AG04450 (cell line): ENCODE measurements around the gene EHBP1. TPM values are rescaled to one million over a fixed set of nuclear protein-coding genes. Genes with fewer than 3 reads are reported as not detected.

Experiments used
- CTCF ChIA-PET: fragments of 300-600, 350-600 bp; formaldehyde crosslinking; extraction: SDS; loops from one replicate; lab custom pipeline; 2022; ENCODE audit warnings: antibody characterized with exemption, inconsistent platforms; lab: Charles Lee
- POLR2A ChIA-PET: fragments of 350-600 bp; formaldehyde crosslinking; extraction: SDS; loops from one replicate; lab custom pipeline; 2021; ENCODE audit warnings: antibody characterized with exemption, inconsistent platforms; lab: Yijun Ruan, JAX
- DNase-seq: peaks from one replicate; pipeline ENCODE4 v3.0.0-alpha.2; 2011; ENCODE audit warnings: low read depth, low spot score
- H3K27ac ChIP-seq: one replicate; pipeline ENCODE4 v1.5.1; 2012; ENCODE audit warnings: low read depth, low read length, control low read depth
- H3K27me3 ChIP-seq: one replicate; pipeline ENCODE4 v1.6.0; 2012; ENCODE audit warnings: low read length; ENCODE audit not compliant: control insufficient read depth, insufficient read depth
- H3K4me3 ChIP-seq: 2 replicates; pipeline ENCODE4 v1.5.1; 2011; ENCODE audit warnings: mild to moderate bottlenecking, low read depth, low read length, control low read depth
- H3K9me3 ChIP-seq: 2 replicates; pipeline ENCODE4 v1.5.1; 2012; ENCODE audit warnings: low read length; ENCODE audit not compliant: control insufficient read depth, insufficient read depth
- polyA plus RNA-seq: library from polyadenylated mRNA; depleted of rRNA; stranded (reverse); fragments of >200 nt; gene quantifications from 2 replicates; pipeline ENCODE4 v1.2.3, GENCODE V29; 2011
- TF ChIP-seq, protein P1 (sequence below): IDR thresholded peaks from 2 replicates; pipeline ENCODE4 v1.5.1; 2011; ENCODE audit warnings: low read depth, low read length, control low read depth, inconsistent platforms

The EHBP1 gene
- polyA plus RNA-seq, 1 experiment: 68.6 TPM

DNA sequence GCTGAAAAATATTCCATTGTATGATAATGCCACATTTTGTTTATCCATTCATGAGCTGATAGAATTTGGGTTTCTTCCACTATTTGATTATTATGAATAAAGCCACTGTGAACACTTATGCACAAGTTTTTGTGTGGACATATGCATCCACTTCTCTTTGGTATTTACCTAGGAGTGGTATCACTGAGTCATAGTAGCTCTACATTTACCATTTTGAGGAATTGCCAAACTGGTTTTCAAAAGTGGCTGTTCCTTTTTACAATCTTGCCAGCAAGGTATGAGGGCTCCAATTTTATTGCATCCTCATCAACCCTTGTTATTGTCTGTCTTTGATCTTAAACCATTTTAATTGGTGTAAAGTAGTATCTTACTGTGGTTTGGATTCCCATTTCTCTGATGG lies 13.3 kb upstream of the EHBP1 start:
- TF ChIP-seq, protein P1, sequence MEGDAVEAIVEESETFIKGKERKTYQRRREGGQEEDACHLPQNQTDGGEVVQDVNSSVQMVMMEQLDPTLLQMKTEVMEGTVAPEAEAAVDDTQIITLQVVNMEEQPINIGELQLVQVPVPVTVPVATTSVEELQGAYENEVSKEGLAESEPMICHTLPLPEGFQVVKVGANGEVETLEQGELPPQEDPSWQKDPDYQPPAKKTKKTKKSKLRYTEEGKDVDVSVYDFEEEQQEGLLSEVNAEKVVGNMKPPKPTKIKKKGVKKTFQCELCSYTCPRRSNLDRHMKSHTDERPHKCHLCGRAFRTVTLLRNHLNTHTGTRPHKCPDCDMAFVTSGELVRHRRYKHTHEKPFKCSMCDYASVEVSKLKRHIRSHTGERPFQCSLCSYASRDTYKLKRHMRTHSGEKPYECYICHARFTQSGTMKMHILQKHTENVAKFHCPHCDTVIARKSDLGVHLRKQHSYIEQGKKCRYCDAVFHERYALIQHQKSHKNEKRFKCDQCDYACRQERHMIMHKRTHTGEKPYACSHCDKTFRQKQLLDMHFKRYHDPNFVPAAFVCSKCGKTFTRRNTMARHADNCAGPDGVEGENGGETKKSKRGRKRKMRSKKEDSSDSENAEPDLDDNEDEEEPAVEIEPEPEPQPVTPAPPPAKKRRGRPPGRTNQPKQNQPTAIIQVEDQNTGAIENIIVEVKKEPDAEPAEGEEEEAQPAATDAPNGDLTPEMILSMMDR: no peak
- CTCF ChIA-PET: interaction anchor here (1.0 kb wide), 1 partner anchor 236 kb away, joined by 3 read pairs; no protein-coding TSS in a partner anchor
- no peak overlapping the region for H3K27ac ChIP-seq
- no peak for DNase-seq
- H3K4me3 ChIP-seq: no peak overlapping the region
- no peaks in the 10 kb centered on the region for H3K9me3 ChIP-seq
- H3K27me3 ChIP-seq: no peaks in the 10 kb centered on the region
- POLR2A ChIA-PET: no interaction called here

DNA sequence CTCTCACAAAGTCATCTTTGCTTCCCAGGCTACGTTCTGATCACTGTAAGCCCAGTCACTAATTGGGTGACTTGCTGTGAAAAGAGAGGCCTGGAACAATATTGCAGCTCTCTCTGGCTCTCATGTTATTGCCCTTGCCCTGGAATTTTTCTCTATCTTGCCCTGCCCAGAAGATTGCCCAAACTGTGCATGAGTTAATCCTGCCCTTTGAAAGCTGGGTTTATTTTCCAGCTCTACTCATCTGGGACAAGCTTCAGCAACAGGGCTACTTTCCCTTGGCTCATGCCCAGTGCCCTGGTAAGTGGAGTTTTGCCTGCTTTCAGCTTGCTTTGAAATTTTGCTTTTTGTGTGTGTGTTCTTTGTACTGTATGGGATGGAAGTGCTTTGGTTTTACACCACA lies 6.9 kb upstream of the EHBP1 start:
- no peaks in the 10 kb centered on the region for H3K9me3 ChIP-seq
- DNase-seq: no peak
- ChIA-PET CTCF (no interaction called here), POLR2A (no interaction called here)
- H3K4me3 ChIP-seq: no peak overlapping the region
- H3K27ac ChIP-seq: no peak overlapping the region
- H3K27me3 ChIP-seq: no peaks in the 10 kb centered on the region
- TF ChIP-seq, protein P1: no peak

DNA sequence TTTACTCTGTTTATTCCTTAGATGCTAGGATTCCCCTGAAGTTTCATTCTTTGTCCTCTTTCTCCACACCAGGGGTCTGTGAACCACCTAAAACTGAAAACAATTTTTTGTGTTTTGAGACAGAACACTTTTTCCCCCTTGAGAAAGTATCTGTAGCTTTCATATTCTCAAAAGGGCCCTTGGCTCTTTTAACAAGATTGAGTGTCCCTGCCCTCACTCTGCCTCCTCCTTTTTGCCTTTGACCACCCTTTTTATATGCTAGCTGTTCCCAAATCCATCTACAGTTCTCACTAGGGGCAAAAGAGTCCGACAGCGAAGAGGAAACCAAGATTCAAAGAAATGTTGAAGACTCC lies 883 bp upstream of the EHBP1 start:
- peak overlapping the region; percentile 72 for H3K4me3 ChIP-seq
- CTCF ChIA-PET: interaction anchor here (0.6 to 1.0 kb wide), 3 partner anchors 22 to 115 kb away, joined by 3 to 6 read pairs (median 3); no protein-coding TSS in a partner anchor
- no peak for DNase-seq

DNA sequence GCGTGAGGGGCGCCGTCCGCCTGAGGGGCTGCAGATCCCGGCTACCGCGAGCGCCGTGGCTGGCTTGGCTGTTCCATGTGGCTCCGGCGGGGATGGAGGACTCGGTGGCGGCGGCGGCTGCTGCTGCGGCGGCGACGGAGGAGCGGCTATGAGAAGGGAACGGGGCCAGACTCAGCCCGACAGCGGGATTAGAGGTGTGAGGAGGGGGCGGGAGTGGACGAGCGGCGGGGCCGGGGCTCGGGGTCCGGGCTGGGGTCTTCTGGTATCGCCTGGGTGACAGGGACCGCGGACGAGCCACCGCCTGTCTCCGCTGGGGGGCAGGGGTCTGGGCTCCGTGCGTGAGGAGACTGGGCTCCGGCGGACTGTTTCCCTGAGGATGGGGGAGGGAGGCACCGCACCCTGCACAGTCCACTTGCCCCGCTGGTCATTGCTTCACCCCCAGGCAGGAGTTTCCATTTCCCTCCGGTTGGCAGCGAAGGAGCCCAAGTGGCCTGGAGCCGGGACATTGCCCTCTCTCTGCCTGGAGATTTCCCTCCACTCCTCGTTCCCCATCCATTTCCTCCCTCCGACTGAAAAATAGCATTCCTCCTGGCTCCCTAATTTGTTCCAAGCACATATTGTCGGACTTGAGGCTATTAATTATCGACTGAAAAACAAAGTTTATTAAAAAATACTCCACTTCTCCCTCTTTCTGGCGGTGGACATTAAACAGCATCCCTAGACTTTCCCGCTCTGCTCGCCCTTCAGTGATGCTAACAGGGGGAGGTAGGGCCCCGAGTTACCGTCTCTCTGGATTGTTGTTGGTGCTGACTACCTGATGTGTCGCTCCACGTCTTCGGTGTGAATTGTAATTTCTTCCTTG lies 577 bp downstream of the EHBP1 start:
- H3K9me3 ChIP-seq: no peaks in the 10 kb centered on the region
- peak overlapping the region; percentile 57 for H3K27ac ChIP-seq
- no peak for DNase-seq
- ChIA-PET POLR2A (interaction anchor here (0.6 to 2.6 kb wide), 7 partner anchors 34 to 456 kb away, joined by 3 to 31 read pairs (median 7); partner anchors contain the start of gene TMEM17), CTCF (interaction anchor here (0.7 kb wide), 1 partner anchor 28 kb away, joined by 3 read pairs; no protein-coding TSS in a partner anchor)
- no peaks in the 10 kb centered on the region for H3K27me3 ChIP-seq
- TF ChIP-seq, protein P1: no peak
- H3K4me3 ChIP-seq: peak overlapping the region; percentile 86

More for the DNA sequence above, 883 bp upstream of the EHBP1 start:
- H3K27me3 ChIP-seq: no peaks in the 10 kb centered on the region
- POLR2A ChIA-PET: interaction anchor here (1.0 to 2.6 kb wide), 5 partner anchors 32 to 248 kb away, joined by 3 to 31 read pairs (median 7); partner anchors contain the start of gene TMEM17
- TF ChIP-seq, protein P1: no peak
- peak overlapping the region; percentile 69 for H3K27ac ChIP-seq
- no peaks in the 10 kb centered on the region for H3K9me3 ChIP-seq
